ENCODE results near the gene IMP4.
"Not testable (repeated sequence)": the region's sequence is repeated elsewhere in the genome, so short reads cannot be mapped to it uniquely, and the experiment has no call there.

The IMP4 gene, protein sequence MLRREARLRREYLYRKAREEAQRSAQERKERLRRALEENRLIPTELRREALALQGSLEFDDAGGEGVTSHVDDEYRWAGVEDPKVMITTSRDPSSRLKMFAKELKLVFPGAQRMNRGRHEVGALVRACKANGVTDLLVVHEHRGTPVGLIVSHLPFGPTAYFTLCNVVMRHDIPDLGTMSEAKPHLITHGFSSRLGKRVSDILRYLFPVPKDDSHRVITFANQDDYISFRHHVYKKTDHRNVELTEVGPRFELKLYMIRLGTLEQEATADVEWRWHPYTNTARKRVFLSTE

GRCh38 chr2:130342533-130343275 lies at the start of gene IMP4:
Gene IMP4 (plus strand): TSS chr2:130342897. CDS start chr2:130342933, 36 bp downstream.
- DNase-seq, result peak; percentile 99

- no peak for DNase-seq
Observed at GRCh38 chr2:130300258-130300969, 42.3 kb upstream of the IMP4 start.

- DNase-seq, result no peak
Observed at GRCh38 chr2:130300970-130301348, 41.7 kb upstream of the IMP4 start.

- no peak for DNase-seq
Observed at GRCh38 chr2:130302164-130302886, 40.4 kb upstream of the IMP4 start.

- no peak for DNase-seq
Observed at GRCh38 chr2:130303169-130303568, 39.5 kb upstream of the IMP4 start.

DNA sequence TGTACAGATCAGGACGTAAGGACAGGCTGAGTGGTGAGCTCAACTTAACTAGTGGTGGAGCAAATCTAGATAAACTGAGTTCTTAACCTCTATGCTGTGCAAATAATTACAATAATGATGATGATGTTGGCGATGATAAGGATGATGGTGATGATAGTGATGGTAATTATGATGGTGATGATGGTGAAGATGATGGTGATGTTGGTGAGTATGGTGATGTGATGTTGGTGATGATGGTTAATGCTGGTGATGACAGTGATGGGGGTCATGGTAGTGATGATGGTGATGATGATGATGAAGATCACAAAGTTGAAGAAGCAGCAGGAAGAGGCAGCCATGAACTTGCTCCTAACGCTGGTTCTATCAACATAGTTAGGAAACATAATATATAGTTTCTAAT lies 38.0 kb upstream of the IMP4 start:
- DNase-seq, result no peak

DNA sequence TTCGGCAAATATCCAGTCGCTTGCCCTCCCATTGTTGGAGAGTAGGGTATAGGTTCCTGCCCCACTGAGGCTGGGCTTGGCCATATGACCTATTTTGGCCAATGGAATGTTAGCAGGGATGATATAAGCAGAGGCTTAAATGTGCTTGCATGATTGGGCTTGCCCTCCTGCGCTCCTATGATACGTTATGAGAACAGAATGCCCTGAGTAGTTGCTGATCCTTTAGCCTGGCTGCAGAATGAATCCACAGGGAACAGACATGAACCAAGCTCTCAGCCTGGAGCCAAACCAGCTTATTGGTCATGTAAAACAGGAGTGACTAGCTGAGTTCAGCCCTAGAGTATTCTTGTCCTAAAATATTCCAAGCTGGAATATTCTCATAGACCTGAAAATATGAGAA lies 34.8 kb upstream of the IMP4 start:
- DNase-seq, result no peak

GRCh38 chr2:130310881-130311280 lies 31.8 kb upstream of the IMP4 start:
- DNase-seq, result no peak

DNA sequence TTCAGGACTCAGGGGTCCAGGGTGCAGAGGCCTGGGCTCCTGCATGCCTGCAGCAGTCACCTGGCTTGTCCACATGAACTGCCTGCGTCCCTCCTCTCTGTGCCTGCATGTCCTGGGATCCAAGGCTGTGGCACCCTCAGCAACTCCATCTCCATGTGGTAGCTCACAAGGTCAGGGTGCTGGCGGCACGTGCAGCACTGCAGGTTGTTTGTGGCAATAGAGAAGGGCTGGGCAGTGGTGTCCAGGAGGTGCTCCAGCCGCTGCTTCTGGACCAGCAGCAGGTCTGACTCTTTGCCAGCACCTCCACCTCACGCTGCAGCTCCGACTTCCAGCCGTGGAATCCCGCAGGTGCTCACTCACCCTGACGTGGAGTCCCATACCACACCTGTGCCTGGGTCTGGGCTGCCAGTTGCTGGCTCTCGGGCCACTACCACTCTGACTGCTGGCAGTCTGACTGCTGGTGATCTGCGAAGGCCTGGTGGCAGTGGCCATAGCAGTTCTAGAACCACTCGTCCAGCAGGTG lies 28.8 kb upstream of the IMP4 start:
- DNase-seq, result no peak

GRCh38 chr2:130314377-130314776 lies 28.3 kb upstream of the IMP4 start:
- DNase-seq, result no peak

GRCh38 chr2:130316596-130316995 lies 26.1 kb upstream of the IMP4 start:
- DNase-seq, result no peak

DNA sequence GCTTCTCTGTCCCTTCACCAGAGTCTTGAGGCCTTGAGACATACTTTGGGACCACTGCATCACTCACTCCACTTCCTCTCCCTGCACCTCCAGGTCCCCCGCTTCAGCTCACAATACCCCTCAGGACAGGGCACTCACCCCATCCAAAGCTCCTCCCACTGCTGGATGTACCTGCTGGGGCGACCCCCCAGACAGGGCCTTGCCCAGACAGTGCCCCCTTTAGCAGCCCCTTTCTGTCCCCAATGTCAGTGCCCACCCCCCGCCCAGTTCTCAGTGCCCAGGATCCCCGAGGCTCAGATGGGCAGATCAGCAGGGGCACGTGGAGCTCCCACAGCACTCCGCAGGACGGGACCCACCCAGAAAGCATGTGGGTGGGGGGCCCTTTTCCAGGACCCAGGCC lies 23.8 kb upstream of the IMP4 start:
- DNase-seq, result no peak

DNA sequence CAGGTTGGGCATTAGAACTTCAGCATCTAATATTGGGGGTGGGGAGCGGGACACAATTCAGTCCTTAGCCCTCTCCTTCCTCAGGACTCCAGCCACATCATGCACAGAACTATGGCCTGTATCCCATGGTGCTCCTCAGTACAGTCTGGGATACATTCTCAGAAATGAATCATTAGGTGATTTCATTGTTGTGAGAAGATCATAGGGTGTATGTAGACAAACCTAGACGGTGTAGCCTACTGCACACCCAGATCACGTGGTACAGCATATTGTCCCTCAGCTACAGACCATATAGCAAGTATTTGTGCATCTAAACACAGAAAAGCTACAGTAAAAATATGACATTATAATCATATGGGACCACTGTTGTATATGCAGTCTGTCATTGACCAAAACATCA lies 23.2 kb upstream of the IMP4 start:
- no peak for DNase-seq

DNA sequence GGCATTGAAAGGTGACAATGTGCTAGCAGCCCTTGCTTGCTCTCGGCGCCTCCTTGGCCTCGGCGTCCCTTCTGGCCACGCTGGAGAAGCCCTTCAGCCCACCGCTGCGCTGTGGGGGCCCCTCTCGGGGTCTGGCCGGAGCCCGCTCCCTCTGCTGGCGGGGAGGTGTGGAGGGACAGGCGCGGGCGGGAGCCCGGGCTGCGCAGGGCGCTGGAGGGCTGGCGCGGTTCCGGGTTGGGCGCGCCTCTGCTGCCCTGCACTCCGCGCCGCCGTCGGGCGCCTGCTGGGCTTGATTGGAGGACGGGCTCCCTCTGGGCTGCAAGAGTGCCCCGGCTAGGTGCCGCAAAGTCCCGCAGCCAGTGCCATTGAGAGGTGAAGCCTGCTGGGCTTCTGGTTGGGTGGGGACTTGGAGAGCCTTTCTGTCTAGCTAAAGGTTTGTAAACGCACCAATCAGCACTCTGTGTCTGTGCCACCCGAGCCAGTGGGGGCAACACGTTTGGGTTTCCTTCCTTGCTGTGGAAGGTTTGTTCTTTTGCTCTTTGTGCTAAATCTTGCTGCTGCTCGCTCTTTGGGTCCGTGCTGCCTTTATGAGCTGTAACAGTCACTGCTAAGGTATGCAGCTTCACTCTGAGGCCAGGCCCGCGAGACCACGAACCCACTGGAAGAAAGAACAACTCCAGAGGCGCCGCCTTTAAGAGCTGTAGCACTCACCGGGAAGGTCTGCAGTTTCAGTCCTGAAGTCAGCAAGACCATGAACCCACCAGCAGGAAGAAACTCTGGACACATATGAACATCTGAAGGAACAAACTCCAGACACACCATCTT lies 14.8 kb upstream of the IMP4 start:
- no peak for DNase-seq

DNA sequence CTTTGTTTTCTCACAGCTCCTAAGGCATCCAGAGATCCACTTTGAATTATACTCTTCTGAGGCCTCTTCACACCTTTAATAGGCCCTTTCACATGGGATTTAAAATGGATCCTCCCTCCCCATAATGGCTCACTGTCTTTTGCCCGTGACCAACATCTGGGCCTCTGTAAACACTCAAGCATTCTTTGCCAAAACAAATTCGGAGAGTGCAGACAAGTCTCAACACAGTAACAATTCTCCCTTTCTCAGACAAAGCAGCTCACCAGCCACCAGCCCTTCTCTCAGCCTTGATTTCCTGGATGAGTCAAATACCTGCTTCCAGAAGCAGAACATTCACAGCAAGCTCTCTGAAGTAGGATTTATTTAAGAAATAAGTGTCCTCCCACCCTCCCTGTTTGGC lies 14.0 kb upstream of the IMP4 start:
- peak; percentile 84 for DNase-seq

- peak; percentile 28 for DNase-seq
Observed at GRCh38 chr2:130332271-130333073, 10.2 kb upstream of the IMP4 start.

DNA sequence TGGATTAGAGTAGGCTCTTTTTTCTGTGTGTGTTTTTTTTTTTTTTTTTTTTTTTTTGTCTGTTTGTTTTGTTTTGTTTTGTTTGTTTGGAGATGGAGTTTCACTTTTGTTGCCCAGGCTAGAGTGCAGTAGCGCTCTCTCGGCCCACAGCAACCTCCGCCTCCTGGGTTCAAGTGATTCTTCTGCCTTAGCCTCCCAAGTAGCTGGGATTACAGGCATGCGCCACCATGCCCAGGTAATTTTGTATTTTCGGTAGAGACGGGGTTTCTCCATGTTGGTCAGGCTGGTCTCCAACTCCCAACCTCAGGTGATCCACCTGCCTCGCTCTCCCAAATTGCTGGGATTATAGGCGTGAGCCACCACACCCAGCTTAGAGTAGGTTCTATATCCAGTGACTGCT lies 9.4 kb upstream of the IMP4 start:
- DNase-seq, result not testable (repeated sequence)

GRCh38 chr2:130334026-130334425 lies 8.7 kb upstream of the IMP4 start:
- DNase-seq, result no peak

- no peak for DNase-seq
Observed at GRCh38 chr2:130335226-130335625, 7.5 kb upstream of the IMP4 start.

DNA sequence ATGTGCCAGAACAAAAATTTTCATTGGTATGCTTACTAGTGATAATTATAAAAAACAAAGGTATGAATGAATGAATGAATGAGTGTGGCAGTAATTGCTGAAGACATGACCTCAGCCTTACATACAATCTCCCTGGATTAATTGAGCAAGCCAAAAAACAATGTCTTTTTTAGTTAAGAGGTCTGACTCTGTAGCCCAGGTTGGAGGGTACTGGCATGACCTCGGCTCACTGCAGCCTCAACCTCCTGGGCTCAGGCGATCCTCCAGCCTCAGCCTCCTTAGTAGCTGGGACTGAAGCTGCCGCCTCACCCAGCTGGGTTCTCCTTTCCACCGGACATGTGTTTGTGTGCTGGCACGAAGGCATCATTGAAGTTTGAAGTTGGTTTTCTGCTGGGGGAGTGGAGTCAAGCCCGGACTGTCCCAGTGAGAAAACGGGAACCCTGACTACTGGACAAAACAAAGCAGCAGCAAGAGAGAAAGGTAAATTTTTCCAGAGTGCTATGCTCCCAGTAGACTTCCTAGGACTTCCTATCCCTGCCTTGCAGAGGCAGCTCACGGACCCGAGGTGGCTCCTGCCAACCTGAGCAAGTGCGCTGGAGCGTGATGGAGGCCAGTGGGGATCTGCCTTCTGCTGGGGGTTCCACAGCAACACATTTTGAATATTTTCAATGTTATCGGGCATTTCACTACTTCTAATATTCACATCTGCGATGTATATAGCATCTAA lies 6.4 kb upstream of the IMP4 start:
- DNase-seq, result no peak
